Measurements from ENCODE around the gene COG7. TPM values are rescaled to one million over a fixed set of nuclear protein-coding genes. Genes with fewer than 3 reads are reported as not detected.

COG7 gene
- total RNA-seq, 8 experiments from 2014 or later = 7.2 to 29.6 (median 10.8) TPM

DNA sequence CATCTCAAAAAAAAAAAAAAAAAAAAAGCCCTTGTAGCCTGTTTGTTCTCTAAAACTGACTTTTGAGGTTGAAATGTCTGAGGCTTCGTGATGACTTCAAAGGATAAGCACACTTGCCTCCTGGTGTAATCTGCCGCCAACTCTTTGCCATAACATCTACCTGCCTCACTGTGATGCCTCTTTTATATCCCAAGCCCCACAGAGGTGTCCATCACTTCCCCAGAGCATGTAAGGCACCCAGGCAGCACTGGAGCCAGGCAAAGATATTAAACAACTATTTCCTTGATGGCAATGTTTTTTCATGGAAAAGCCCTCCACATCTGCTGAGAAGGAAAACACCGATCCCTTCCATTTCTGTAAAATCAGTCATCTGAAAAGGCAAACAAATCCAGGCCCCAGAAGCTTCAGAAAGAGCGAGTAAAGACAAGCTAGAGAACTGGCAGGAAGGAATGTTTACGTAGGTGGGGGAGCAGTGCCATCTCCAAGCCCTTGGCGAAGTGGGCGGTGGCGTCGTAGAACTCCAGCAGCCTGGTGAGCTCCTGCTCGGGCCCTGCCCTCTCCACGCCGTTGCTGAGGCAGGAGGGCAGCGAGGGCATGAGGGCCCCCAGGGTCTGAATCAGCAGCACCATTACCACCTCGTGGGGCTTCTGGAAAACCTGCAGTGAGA, 28.6 kb downstream of the COG7 start:
- no peaks in the 10 kb centered on the region for H3K4me1 ChIP-seq (replicated peaks in 1 of 2)
- H3K4me3 ChIP-seq = no peak overlapping the region
- H3K27ac ChIP-seq = no peak overlapping the region
- 75 to 100% (median 89%) methylated on average over 1 to 6 of the region's 14 CpGs; no CpG with 5 or more reads in 2 of the 10 experiments for WGBS, 10 experiments
- in situ Hi-C loops (cut with MboI; ENCODE audit: low pct_unique_long_range_greater_than_20kb in 2 of 9, low sequenced_read_pairs in 9 of 9, unreplicated experiment in 9 of 9) = loop anchor here in 1 of 9 experiments (25.0 kb wide), 1 partner anchor 237 kb away; the partner anchor contains the start of gene SCNN1G
- peak in 1 of 8 experiments; percentile 95 for ATAC-seq (replicated peaks in 6 of 8)

DNA sequence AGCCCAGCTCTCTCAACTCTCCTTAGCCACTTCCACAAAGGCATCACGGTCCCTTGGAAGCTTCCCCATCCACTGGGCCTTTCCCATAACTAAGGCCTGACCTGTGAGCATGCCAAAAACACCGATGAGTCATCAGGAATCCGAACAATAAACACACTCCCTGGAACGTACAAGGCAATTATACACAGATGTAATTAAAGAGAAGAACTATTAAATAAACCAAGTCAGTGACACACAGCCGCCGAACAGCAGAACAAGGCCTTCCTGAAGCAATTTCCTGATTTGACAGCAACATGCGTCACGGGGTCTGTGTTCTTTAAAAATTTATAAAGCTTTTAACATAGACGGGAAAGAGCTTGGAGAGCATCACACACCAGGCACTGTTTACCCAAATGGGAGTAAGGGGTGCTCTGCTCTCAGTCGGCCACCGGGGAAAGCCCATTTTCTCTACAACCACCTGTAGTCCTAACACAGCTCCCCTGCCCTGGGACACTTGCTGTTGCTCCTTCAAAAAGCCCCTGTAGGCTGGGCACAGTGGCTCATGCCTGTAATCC, 29.4 kb downstream of the COG7 start:
- WGBS, 10 experiments = 3 to 100% (median 67%) methylated on average over 1 to 9 of the region's 11 CpGs; no CpG with 5 or more reads in 1 of the 10 experiments
- in situ Hi-C loops (cut with MboI; ENCODE audit: low pct_unique_long_range_greater_than_20kb in 2 of 9, low sequenced_read_pairs in 9 of 9, unreplicated experiment in 9 of 9) = loop anchor here in 1 of 9 experiments (25.0 kb wide), 1 partner anchor 236 kb away; the partner anchor contains the start of gene SCNN1G
- H3K4me3 ChIP-seq = no peak overlapping the region
- H3K27ac ChIP-seq = no peak overlapping the region
- ATAC-seq (replicated peaks in 6 of 8) = peak in 5 of 8 experiments; percentile 21 to 88 (median 66)
- no peaks in the 10 kb centered on the region for H3K4me1 ChIP-seq (replicated peaks in 1 of 2)

DNA sequence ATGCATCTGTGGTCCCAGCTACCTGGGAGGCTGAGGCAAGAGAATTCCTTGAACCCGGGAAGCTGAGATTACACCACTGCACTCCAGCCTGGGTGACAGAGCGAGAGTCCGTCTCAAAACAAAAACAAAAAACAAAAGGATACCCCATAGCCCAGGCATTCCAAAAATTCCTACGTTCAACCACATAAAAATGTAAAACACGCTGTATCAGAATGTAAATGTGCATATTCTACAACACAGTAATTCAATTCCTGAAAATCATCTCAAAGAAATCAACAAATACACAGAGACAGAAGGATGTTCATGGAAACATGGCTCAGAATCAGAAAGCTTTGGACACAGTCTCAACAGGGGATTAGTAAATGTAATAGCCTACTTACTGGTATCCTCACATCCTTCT, 33.0 kb downstream of the COG7 start:
- in situ Hi-C loops (cut with MboI; ENCODE audit: low pct_unique_long_range_greater_than_20kb in 2 of 9, low sequenced_read_pairs in 9 of 9, unreplicated experiment in 9 of 9) = loop anchor here in 1 of 9 experiments (25.0 kb wide), 1 partner anchor 233 kb away; the partner anchor contains the start of gene SCNN1G
- Histone ChIP-seq H3K27ac (no peak overlapping the region), H3K4me3 (no peak overlapping the region), H3K4me1 (replicated peaks in 1 of 2) (no peaks in the 10 kb centered on the region)
- WGBS, 10 experiments = 0 to 100% (median 86%) methylated on average over 1 to 5 of the region's 5 CpGs; no CpG with 5 or more reads in 1 of the 10 experiments
- ATAC-seq (replicated peaks in 6 of 8) = peak in 3 of 8 experiments; percentile 57 to 87 (median 63)

DNA sequence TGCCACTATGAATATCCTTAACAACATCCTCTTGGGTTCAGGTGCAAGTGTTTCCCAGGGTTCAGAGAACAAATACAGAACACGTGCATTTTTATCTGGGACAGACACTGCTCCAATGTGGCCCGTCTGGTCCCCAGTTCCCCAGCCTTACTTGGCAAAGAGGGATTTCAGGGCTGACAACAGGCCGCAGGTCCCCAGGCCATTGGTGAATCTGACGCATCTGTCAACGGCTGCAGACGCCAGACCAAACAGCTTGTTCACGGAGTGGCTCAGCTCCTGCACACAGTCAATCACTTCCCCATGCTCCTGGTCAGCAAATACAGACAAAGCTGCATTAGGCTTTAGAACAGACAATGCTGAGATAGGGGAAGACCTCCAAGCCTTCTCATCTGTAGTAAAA, 36.2 kb downstream of the COG7 start:
- H3K4me1 ChIP-seq (replicated peaks in 1 of 2) = no peaks in the 10 kb centered on the region
- 71 to 100% (median 81%) methylated on average over 1 to 5 of the region's 7 CpGs; no CpG with 5 or more reads in 3 of the 10 experiments for WGBS, 10 experiments
- H3K27ac ChIP-seq = no peak overlapping the region
- no peak overlapping the region for H3K4me3 ChIP-seq
- ATAC-seq (replicated peaks in 6 of 8) = no peak
- in situ Hi-C loops (cut with MboI; ENCODE audit: low pct_unique_long_range_greater_than_20kb in 2 of 9, low sequenced_read_pairs in 9 of 9, unreplicated experiment in 9 of 9) = loop anchor here in 1 of 9 experiments (25.0 kb wide), 1 partner anchor 230 kb away; the partner anchor contains the start of gene SCNN1G

DNA sequence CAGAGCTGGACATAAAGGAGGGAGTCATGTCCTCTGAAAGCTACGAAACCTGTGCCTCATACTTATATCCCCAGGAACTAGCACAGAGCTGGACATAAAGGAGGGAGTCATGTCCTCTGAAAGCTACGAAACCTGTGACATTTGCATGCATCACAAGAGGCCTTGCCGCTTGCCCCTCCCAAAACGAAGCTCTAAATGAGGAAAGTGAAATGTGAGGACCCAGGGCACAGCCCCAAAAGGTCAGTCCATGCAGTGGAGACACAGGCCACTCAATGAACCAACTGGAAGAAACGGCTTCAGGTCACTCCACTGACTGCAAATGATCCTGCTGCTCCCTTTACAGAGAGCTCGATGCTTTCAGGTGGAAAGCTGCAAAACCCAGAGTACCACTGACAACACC, 38.3 kb downstream of the COG7 start:
- in situ Hi-C loops (cut with MboI; ENCODE audit: low pct_unique_long_range_greater_than_20kb in 2 of 9, low sequenced_read_pairs in 9 of 9, unreplicated experiment in 9 of 9) = loop anchor here in 1 of 9 experiments (25.0 kb wide), 1 partner anchor 227 kb away; the partner anchor contains the start of gene SCNN1G
- Histone ChIP-seq H3K4me3 (no peak overlapping the region), H3K4me1 (replicated peaks in 1 of 2) (no peaks in the 10 kb centered on the region), H3K27ac (no peak overlapping the region)
- ATAC-seq (replicated peaks in 6 of 8) = no peak
- 68 to 100% (median 83%) methylated on average over 2 to 5 of the region's 6 CpGs; no CpG with 5 or more reads in 4 of the 10 experiments for whole genome bisulfite sequencing, 10 experiments

DNA sequence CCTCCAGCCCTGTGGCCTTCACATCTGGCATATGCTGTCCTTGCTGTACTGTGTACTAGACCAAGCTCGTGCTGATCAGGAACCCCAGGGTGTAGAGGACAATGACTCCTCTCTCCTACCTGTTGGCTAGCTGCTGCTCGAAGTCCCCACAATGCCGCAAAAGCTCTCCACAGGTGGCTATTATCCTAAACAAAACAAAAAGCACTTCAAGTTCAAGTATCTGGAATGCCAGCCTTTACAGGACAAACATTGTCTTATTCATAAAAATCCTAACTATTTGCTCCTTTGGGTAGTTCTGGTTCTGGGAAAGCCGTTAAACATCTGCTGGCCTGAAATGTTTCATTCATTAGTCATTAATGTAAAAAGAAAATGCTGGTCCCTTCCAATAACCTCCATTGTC, 42.8 kb downstream of the COG7 start:
- H3K4me1 ChIP-seq (replicated peaks in 1 of 2) = peaks cover 12 to 13% of the 10 kb centered on the region in 2 donors
- no peak overlapping the region for H3K27ac ChIP-seq
- 68 to 100% (median 77%) methylated on average over 1 to 3 of the region's 4 CpGs; no CpG with 5 or more reads in 4 of the 10 experiments for WGBS, 10 experiments
- no peak for ATAC-seq (replicated peaks in 6 of 8)
- H3K4me3 ChIP-seq = no peak overlapping the region
- in situ Hi-C loops (cut with MboI; ENCODE audit: low pct_unique_long_range_greater_than_20kb in 2 of 9, low sequenced_read_pairs in 9 of 9, unreplicated experiment in 9 of 9) = loop anchor here in 1 of 9 experiments (25.0 kb wide), 1 partner anchor 223 kb away; the partner anchor contains the start of gene SCNN1G

DNA sequence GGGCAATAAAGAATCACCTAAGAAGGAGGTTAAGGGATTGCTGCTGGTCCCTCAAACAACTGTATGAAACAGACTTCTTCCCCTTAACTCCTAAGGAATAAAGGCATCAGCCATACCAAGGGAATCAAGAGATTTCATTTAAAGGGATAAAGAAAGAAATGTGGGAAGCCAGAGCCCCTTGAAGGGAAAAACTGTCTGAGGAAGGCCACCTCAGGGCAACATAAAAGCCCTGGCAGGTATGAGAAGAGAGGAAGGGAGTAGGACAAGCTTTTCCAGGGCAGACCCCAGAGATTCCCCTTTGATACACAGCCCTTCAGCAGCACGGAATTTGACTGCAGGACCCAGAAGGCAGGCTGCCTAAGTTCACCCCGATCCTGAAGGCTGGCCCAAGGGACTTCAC, 43.5 kb downstream of the COG7 start:
- H3K4me1 ChIP-seq (replicated peaks in 1 of 2) = peaks cover 12 to 13% of the 10 kb centered on the region in 2 donors
- 82 to 100% (median 95%) methylated on average over 1 to 2 of the region's 2 CpGs; no CpG with 5 or more reads in 5 of the 10 experiments for WGBS, 10 experiments
- in situ Hi-C loops (cut with MboI; ENCODE audit: low pct_unique_long_range_greater_than_20kb in 2 of 9, low sequenced_read_pairs in 9 of 9, unreplicated experiment in 9 of 9) = loop anchor here in 1 of 9 experiments (25.0 kb wide), 1 partner anchor 222 kb away; the partner anchor contains the start of gene SCNN1G
- peak overlapping the region in 1 of 2 donors; percentile 75 for H3K27ac ChIP-seq
- no peak overlapping the region for H3K4me3 ChIP-seq
- ATAC-seq (replicated peaks in 6 of 8) = no peak

DNA sequence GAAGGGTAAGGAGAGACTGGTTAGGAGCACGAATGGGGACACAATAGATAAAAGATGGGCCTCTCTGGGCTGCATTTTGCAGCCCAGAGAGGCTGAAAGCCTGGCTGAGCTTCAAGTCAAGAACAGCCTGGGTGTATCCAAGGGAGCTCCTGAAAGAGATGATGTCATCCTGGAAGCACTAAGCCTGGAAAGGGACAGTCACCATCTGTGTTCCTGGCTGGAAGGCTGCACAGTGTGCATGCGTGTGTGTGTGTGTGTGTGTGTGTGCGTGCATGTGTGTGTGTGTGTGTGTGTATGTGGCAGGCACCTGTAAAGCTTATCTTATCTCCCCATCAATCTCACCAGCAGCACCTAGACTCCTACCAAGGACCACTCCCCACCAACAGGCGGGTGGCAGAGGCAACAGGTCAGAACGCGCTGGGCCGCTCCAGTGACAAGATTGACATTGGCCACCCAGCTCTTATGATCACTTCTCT, 44.1 kb downstream of the COG7 start:
- Histone ChIP-seq H3K4me1 (replicated peaks in 1 of 2) (peaks cover 12 to 13% of the 10 kb centered on the region in 2 donors), H3K27ac (peak overlapping the region; percentile 33 to 75), H3K4me3 (no peak overlapping the region)
- peak; percentile 74 to 100 (median 99) for ATAC-seq (replicated peaks in 6 of 8)
- 17 to 100% (median 48%) methylated on average over 1 to 6 of the region's 7 CpGs; no CpG with 5 or more reads in 4 of the 10 experiments for WGBS, 10 experiments
- in situ Hi-C loops (cut with MboI; ENCODE audit: low pct_unique_long_range_greater_than_20kb in 2 of 9, low sequenced_read_pairs in 9 of 9, unreplicated experiment in 9 of 9) = loop anchor here in 1 of 9 experiments (25.0 kb wide), 1 partner anchor 222 kb away; the partner anchor contains the start of gene SCNN1G

DNA sequence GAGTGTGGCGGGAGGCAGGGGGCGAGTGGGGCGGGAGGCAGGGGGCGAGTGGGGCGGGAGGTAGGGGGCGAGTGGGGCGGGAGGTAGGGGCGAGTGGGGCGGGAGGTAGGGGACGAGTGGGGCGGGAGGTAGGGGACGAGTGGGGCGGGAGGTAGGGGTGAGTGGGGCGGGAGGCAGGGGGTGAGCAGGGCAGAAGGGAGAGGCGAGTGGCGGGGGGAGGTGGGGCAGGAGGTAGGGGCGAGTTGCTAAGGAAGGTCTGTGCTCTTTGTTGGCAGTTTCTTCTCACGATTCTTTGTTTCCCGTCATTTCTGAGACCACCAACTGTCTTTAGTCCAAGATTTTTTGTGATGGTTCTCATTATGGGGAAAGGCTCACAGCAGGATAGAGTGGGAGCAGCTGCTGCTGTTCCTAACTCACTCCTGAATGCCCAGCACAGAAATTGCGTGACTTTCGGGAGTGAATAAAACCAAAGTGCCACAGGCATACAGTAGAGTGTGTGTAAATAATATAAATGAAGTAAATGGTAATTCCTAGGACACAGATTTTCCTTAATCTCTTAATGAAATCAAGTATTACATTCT, 44.7 kb downstream of the COG7 start:
- peaks cover 12 to 13% of the 10 kb centered on the region in 2 donors for H3K4me1 ChIP-seq (replicated peaks in 1 of 2)
- H3K27ac ChIP-seq = peak overlapping the region; percentile 33 to 75
- H3K4me3 ChIP-seq = no peak overlapping the region
- WGBS, 10 experiments = 67 to 85% (median 82%) methylated on average over 2 to 4 of the region's 21 CpGs; no CpG with 5 or more reads in 5 of the 10 experiments
- peak in 6 of 8 experiments; percentile 1 to 52 (median 15) for ATAC-seq (replicated peaks in 6 of 8)
- in situ Hi-C loops (cut with MboI; ENCODE audit: low pct_unique_long_range_greater_than_20kb in 2 of 9, low sequenced_read_pairs in 9 of 9, unreplicated experiment in 9 of 9) = loop anchor here in 1 of 9 experiments (25.0 kb wide), 1 partner anchor 221 kb away; the partner anchor contains the start of gene SCNN1G

DNA sequence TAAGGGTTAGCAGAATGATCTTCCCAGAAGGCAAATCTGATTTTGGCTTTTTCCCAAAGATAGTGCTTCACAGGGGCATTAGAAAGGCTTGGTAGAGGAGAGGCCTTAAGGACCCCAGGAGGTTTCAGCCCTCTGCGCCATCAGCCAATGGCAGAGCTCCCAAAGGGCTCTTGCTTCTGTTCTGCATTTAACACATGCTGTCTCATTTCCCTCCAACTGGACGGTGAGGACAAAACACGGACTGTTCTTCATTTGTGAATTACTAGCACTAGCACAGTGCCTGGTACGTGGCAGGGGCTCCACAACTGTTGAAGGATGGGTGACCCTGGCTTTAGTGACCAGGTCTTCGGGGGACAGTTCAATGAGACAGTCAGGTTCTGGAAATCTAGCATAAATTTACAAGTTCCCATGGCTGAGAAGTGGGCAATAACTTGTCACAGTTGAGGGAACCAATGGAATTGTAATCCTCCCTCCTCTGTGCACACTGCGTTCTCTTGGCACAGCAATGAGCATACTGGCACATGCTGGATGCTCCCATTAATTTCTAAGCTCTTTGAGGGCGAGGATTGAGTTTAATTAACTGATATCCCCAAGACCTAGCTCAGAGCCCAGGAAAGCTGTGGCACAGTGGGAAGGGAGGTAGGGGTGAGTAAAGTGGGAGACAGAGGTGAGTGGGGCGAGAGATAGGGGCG, 45.4 kb downstream of the COG7 start:
- WGBS, 10 experiments = 80 to 100% (median 92%) methylated on average over 1 to 5 of the region's 9 CpGs; no CpG with 5 or more reads in 4 of the 10 experiments

DNA sequence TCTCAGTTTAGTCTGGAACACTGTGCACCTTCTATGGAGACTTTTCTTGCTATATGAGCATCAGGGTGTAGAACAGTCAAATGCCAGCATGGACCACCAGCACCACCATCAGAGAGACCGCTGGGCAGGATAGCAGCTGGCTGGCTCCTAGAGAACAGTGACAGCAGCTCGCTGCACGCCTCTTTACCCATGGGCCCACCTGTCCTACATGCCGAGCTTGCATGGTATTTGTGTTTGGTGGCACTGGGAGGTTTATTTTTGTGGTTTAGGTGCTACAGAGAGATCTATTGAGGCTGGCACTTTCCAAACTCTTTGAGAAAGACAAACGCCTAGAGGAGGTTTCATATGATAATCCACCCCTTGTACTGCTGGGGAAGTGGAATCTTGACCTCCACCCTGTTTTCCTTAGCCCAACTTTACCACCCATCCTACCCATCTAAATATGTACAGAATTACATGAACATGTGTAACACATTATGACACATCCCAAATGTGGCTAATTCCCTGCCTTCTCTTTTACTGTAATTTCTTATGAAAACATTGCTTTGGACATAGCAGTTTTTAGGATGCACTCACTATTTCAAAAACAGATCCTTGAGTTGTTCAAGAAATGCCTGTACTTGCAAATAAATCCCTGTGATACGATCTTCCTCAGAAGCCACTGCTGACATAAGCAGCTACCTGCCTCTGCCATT, 46.3 kb downstream of the COG7 start:
- ATAC-seq (replicated peaks in 6 of 8) = peak in 3 of 8 experiments; percentile 47 to 65 (median 57)
- H3K27ac ChIP-seq = no peak overlapping the region
- 0 to 100% (median 83%) methylated on average over 1 to 4 of the region's 6 CpGs; no CpG with 5 or more reads in 4 of the 10 experiments for WGBS, 10 experiments
- in situ Hi-C loops (cut with MboI; ENCODE audit: low pct_unique_long_range_greater_than_20kb in 2 of 9, low sequenced_read_pairs in 9 of 9, unreplicated experiment in 9 of 9) = loop anchor here in 1 of 9 experiments (25.0 kb wide), 1 partner anchor 219 kb away; the partner anchor contains the start of gene SCNN1G
- no peak overlapping the region for H3K4me3 ChIP-seq
- H3K4me1 ChIP-seq (replicated peaks in 1 of 2) = peaks cover 12 to 13% of the 10 kb centered on the region in 2 donors

More for the DNA sequence above, 45.4 kb downstream of the COG7 start:
- no peak for ATAC-seq (replicated peaks in 6 of 8)
- H3K27ac ChIP-seq = no peak overlapping the region
- H3K4me1 ChIP-seq (replicated peaks in 1 of 2) = peaks cover 12 to 13% of the 10 kb centered on the region in 2 donors
- no peak overlapping the region for H3K4me3 ChIP-seq
- in situ Hi-C loops (cut with MboI; ENCODE audit: low pct_unique_long_range_greater_than_20kb in 2 of 9, low sequenced_read_pairs in 9 of 9, unreplicated experiment in 9 of 9) = loop anchor here in 1 of 9 experiments (25.0 kb wide), 1 partner anchor 220 kb away; the partner anchor contains the start of gene SCNN1G

Data from motor neuron (in vitro differentiated cells).